ENCODE measurements around the gene ANKRD33B.

- TF ChIP-seq POLR2A (IDR thresholded peaks at IDR 0.05) (no peak), CTCF (IDR thresholded peaks at IDR 0.05) (no peak)
Observed at GRCh38 chr5:10688651-10689171, 124.8 kb downstream of the ANKRD33B start.
